ENCODE results near the gene TTC39B.

Gene TTC39B

DNA sequence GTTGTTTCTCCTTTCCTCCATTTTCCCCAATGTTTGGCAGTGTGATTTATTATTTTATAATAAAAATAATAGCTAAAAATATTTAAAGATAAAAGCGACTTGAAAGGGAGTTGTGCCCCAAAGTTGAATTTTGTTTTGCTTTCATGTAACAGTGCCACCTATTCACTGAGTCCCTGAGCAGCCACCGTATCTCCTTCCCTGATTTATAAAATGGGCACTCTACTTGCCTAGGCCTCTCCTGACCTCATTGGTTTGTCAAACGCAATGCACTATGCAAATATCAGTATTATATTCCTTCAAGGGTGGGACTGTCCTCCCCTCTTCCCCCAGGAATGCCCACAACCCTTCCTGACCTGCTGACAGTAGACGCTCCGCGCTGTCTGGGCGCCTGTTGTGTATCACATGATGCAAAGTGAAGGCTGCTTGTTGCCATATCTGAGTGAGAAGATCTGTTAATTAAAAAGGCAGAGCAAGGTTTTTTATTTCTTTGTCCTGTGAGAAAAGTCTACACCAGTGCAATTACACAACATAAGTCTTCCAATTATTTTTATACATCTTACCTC, 81.4 kb downstream of the TTC39B start:
- in situ Hi-C loops (cut with HindIII; ENCODE audit: low sequenced_read_pairs), result no loop called here
- no peak for DNase-seq (ENCODE audit: low read depth)
- TF ChIP-seq CTCF (IDR thresholded peaks at IDR 0.05; ENCODE audit: low read depth, low read length, missing control alignments), result no peak
- H3K4me3 ChIP-seq (ENCODE audit: low read depth, low read length), result no peak overlapping the region

GRCh38 chr9:15222313-15222712, 84.7 kb downstream of the TTC39B start:
- in situ Hi-C loops (cut with HindIII; ENCODE audit: low sequenced_read_pairs), result no loop called here
- TF ChIP-seq CTCF (IDR thresholded peaks at IDR 0.05; ENCODE audit: low read depth, low read length, missing control alignments), result no peak
- no peak overlapping the region for H3K4me3 ChIP-seq (ENCODE audit: low read depth, low read length)
- no peak for DNase-seq (ENCODE audit: low read depth)

DNA sequence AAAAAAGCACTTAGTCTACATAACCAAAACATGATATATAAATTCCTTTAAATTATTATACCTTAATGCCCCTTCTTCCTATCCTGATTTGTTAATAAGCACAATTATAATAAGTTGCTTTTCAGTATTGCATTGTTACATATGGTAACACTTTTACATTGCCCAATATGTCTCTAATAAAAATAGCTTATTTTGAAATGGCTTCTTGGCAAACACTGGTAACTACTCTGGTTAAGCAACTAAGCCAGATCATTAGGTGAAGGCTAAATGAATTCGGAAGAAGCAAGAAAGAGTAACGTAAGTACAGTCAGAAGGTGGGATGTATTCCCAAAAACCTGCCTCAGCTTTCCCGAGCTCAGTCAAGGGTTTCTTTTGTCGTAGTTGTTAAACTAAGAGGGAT, 85.3 kb downstream of the TTC39B start:
- no peak overlapping the region for H3K4me3 ChIP-seq (ENCODE audit: low read depth, low read length)
- no peak for DNase-seq (ENCODE audit: low read depth)
- TF ChIP-seq CTCF (IDR thresholded peaks at IDR 0.05; ENCODE audit: low read depth, low read length, missing control alignments), result no peak
- in situ Hi-C loops (cut with HindIII; ENCODE audit: low sequenced_read_pairs), result no loop called here

GRCh38 chr9:15220658-15221318, 86.2 kb downstream of the TTC39B start:
- no peak for DNase-seq (ENCODE audit: low read depth)
- TF ChIP-seq CTCF (IDR thresholded peaks at IDR 0.05; ENCODE audit: low read depth, low read length, missing control alignments), result no peak
- in situ Hi-C loops (cut with HindIII; ENCODE audit: low sequenced_read_pairs), result no loop called here

GRCh38 chr9:15219546-15219945, 87.5 kb downstream of the TTC39B start:
- H3K4me3 ChIP-seq (ENCODE audit: low read depth, low read length), result no peak overlapping the region
- in situ Hi-C loops (cut with HindIII; ENCODE audit: low sequenced_read_pairs), result no loop called here
- no peak for TF ChIP-seq CTCF (IDR thresholded peaks at IDR 0.05; ENCODE audit: low read depth, low read length, missing control alignments)
- no peak for DNase-seq (ENCODE audit: low read depth)

More at GRCh38 chr9:15220658-15221318, 86.2 kb downstream of the TTC39B start:
- H3K4me3 ChIP-seq (ENCODE audit: low read depth, low read length), result no peak overlapping the region

DNA sequence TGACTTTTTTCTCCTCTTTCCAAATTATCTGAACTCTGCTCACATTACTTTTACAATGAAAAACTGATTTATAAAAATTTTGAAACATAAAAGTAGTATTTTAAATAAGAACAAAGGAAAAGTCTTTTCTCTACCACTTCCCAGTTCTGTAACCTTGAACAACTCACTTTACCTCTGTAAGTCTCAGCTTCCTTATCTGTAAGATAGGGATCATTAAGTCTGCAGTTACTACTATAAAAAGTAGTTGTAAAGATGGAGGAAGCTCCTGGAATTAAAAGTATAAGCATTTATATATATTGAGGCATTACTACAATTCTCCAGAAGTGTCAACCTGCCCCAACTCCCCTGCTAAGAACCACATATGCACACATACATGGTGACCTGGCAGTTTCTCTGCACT, 88.0 kb downstream of the TTC39B start:
- in situ Hi-C loops (cut with HindIII; ENCODE audit: low sequenced_read_pairs), result no loop called here
- no peak for TF ChIP-seq CTCF (IDR thresholded peaks at IDR 0.05; ENCODE audit: low read depth, low read length, missing control alignments)
- H3K4me3 ChIP-seq (ENCODE audit: low read depth, low read length), result no peak overlapping the region
- no peak for DNase-seq (ENCODE audit: low read depth)
